ENCODE results near the gene CADM3. TPM values are rescaled to one million over a fixed set of nuclear protein-coding genes. Genes with fewer than 3 reads are reported as not detected.

CADM3 gene
- total RNA-seq, 6 experiments from 2014 or later = 0.06 to 0.24 (median 0.17) TPM; not detected in 2

- no peak overlapping the region for H3K4me3 Mint-ChIP-seq
- DNase-seq = no peak
- H3K9me3 Mint-ChIP-seq = no peaks in the 10 kb centered on the region
- H3K27ac Mint-ChIP-seq = no peak overlapping the region
- H3K27me3 Mint-ChIP-seq (ENCODE audit: insufficient read depth) = peaks cover 26% of the 10 kb centered on the region
- H3K36me3 Mint-ChIP-seq (ENCODE audit: low read depth) = no peaks in the 10 kb centered on the region
- H3K4me1 Mint-ChIP-seq (ENCODE audit: low read depth) = peaks cover 25% of the 10 kb centered on the region
- TF ChIP-seq, protein P1, sequence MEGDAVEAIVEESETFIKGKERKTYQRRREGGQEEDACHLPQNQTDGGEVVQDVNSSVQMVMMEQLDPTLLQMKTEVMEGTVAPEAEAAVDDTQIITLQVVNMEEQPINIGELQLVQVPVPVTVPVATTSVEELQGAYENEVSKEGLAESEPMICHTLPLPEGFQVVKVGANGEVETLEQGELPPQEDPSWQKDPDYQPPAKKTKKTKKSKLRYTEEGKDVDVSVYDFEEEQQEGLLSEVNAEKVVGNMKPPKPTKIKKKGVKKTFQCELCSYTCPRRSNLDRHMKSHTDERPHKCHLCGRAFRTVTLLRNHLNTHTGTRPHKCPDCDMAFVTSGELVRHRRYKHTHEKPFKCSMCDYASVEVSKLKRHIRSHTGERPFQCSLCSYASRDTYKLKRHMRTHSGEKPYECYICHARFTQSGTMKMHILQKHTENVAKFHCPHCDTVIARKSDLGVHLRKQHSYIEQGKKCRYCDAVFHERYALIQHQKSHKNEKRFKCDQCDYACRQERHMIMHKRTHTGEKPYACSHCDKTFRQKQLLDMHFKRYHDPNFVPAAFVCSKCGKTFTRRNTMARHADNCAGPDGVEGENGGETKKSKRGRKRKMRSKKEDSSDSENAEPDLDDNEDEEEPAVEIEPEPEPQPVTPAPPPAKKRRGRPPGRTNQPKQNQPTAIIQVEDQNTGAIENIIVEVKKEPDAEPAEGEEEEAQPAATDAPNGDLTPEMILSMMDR (IDR thresholded peaks at IDR 0.05) = no peak
Measured at GRCh38 chr1:159212596-159212995, 41.2 kb downstream of the CADM3 start.

DNA sequence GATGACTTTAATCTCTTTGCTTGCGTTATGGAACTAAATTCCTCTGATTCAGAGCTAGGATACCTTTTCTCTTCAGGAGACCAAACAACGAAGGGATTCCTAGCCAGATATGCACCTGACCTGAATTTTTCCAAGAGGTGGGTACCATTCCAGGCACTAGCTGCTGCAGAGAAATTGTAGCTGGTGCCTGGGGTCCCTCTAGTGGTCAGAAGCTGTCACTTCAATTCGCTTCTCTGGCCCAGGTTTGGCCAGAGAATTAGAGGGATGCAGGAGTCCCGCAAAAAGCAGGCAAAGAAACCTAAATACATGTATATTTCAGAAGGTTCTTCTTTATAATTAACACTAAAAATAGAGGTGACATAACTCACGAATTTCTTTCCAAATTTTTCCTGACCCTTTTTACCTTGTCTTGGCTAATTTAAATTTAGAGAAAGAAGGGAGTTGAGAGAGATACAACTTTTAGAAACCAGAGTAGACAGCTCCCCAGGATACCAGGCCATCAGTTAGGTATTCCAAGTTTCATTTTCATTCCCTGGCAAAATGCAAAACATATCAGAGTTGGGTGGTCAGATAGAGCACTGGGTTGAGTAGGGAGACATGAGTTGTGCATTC is 42.8 kb downstream of the CADM3 start:
- TF ChIP-seq, protein P1 (IDR thresholded peaks at IDR 0.05) = peak; percentile 96
- Mint-ChIP-seq H3K9me3 (no peaks in the 10 kb centered on the region), H3K4me1 (ENCODE audit: low read depth) (peaks cover 33% of the 10 kb centered on the region), H3K4me3 (no peak overlapping the region), H3K36me3 (ENCODE audit: low read depth) (no peaks in the 10 kb centered on the region), H3K27ac (no peak overlapping the region), H3K27me3 (ENCODE audit: insufficient read depth) (peaks cover 16% of the 10 kb centered on the region)
- DNase-seq = peak; percentile 29

GRCh38 chr1:159218649-159219636 is 47.5 kb downstream of the CADM3 start:
- H3K4me3 Mint-ChIP-seq = peak overlapping the region; percentile 16; the same call in 1 of the 2 replicates
- no peak overlapping the region for H3K27ac Mint-ChIP-seq
- no peaks in the 10 kb centered on the region for H3K36me3 Mint-ChIP-seq (ENCODE audit: low read depth)
- no peak for DNase-seq
- TF ChIP-seq, protein P1 (IDR thresholded peaks at IDR 0.05) = peak; percentile 18; the same call in 1 of the 2 replicates
- H3K27me3 Mint-ChIP-seq (ENCODE audit: insufficient read depth) = peaks cover 8% of the 10 kb centered on the region
- peaks cover 15% of the 10 kb centered on the region for H3K4me1 Mint-ChIP-seq (ENCODE audit: low read depth)
- no peaks in the 10 kb centered on the region for H3K9me3 Mint-ChIP-seq

- peaks cover 3% of the 10 kb centered on the region for H3K27me3 Mint-ChIP-seq (ENCODE audit: insufficient read depth)
- no peaks in the 10 kb centered on the region for H3K9me3 Mint-ChIP-seq
- no peak overlapping the region for H3K27ac Mint-ChIP-seq
- no peak for DNase-seq
- no peaks in the 10 kb centered on the region for H3K36me3 Mint-ChIP-seq (ENCODE audit: low read depth)
- H3K4me3 Mint-ChIP-seq = no peak overlapping the region
- peaks cover 9% of the 10 kb centered on the region for H3K4me1 Mint-ChIP-seq (ENCODE audit: low read depth)
- TF ChIP-seq, protein P1 (IDR thresholded peaks at IDR 0.05) = no peak
Measured at GRCh38 chr1:159222075-159222865, 50.9 kb downstream of the CADM3 start.

DNA sequence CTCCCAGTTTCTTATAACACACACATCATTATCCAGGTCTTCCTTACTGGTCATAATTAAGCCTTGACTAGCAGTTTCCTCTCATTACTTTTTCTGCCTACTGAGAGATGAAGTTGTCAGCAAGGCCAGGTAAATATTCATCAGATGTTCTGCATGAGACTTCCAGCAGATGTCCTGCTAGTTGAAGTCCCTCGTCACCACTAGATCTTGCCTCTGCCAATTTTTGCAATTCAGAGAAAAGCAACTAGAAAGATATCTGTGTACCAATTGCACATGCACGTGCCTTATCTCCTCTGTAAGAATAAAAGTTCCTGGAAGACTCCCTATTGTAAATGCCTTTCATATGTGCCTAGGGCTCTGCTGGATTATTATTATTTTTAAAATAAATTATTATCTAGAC is 51.6 kb downstream of the CADM3 start:
- Mint-ChIP-seq H3K4me3 (no peak overlapping the region), H3K36me3 (ENCODE audit: low read depth) (no peaks in the 10 kb centered on the region), H3K27ac (no peak overlapping the region), H3K9me3 (no peaks in the 10 kb centered on the region), H3K27me3 (ENCODE audit: insufficient read depth) (peaks cover 3% of the 10 kb centered on the region), H3K4me1 (ENCODE audit: low read depth) (peaks cover 15% of the 10 kb centered on the region)
- DNase-seq = no peak
- TF ChIP-seq, protein P1 (IDR thresholded peaks at IDR 0.05) = no peak
